ENCODE measurements around the gene STING1. TPM values are rescaled to one million over a fixed set of nuclear protein-coding genes. Genes with fewer than 3 reads are reported as not detected.

Gene STING1
- total and polyA plus RNA-seq, 2 of the 8 experiments (the other 6 are each of a cell fraction or from before 2014, with no cell fraction given): 0.26 to 0.47 TPM

GRCh38 chr5:139481122-139481533 is 1.4 kb downstream of the STING1 start:
- Histone ChIP-seq H3K4me2 (ENCODE audit: insufficient read depth in 1 of 2, low read depth in 2 of 2, low read length in 2 of 2) (no peak overlapping the region), H3K79me1 (ENCODE audit: low read depth, low read length) (no peaks in the 10 kb centered on the region), H3K9me3 (ENCODE audit: insufficient read depth in 2 of 2, low read depth in 1 of 2, low read length in 1 of 2) (no peaks in the 10 kb centered on the region), H4K5ac (ENCODE audit: insufficient read length, low read depth, low read length) (no peak overlapping the region), H3K18ac (ENCODE audit: extremely low read depth, low read length) (no peak overlapping the region), H2AK5ac (ENCODE audit: low read depth, low read length) (no peak overlapping the region), H2BK5ac (ENCODE audit: low read depth, low read length) (peak overlapping the region; percentile 66; the same call in 1 of the 2 replicates), H2AFZ (ENCODE audit: low read length) (no peak overlapping the region), H3K56ac (replicated peaks; ENCODE audit: insufficient read length, low read depth, low read length) (no peak overlapping the region), H3K27me3 (replicated peaks in 1 of 4; ENCODE audit: control insufficient read depth in 3 of 4, extremely low read depth in 1 of 4, insufficient read depth in 3 of 4, low read length in 3 of 4) (no peaks in the 10 kb centered on the region), H4K91ac (replicated peaks; ENCODE audit: insufficient read length, low read length) (peak overlapping the region; percentile 39), H3K23me2 (ENCODE audit: low read depth, low read length) (no peaks in the 10 kb centered on the region; the same call in 1 of the 2 replicates), H4K8ac (ENCODE audit: extremely low read depth, insufficient read depth, low read length) (peak overlapping the region; percentile 57; the same call in 1 of the 2 replicates), H3K4ac (replicated peaks; ENCODE audit: insufficient read length, low read depth, low read length) (no peak overlapping the region), H3K14ac (ENCODE audit: insufficient read length) (no peak overlapping the region), H3K4me1 (replicated peaks in 1 of 4; ENCODE audit: control insufficient read depth in 3 of 4, insufficient read depth in 4 of 4, low read length in 3 of 4) (peaks cover 0 to 6% (median 3%) of the 10 kb centered on the region in 4 experiments; a peak in 4 of 7 replicates), H3K27ac (ENCODE audit: low read depth, low read length) (no peak overlapping the region), H2BK120ac (replicated peaks; ENCODE audit: low read depth, low read length) (peak overlapping the region; percentile 14), H4K20me1 (replicated peaks in 1 of 2; ENCODE audit: control insufficient read depth in 1 of 2, insufficient read depth in 2 of 2, low read length in 2 of 2) (no peaks in the 10 kb centered on the region), H2BK15ac (ENCODE audit: low read length) (no peak overlapping the region), H3K23ac (ENCODE audit: insufficient read length) (no peak overlapping the region), H2BK12ac (ENCODE audit: low read depth, low read length) (no peak overlapping the region), H3K79me2 (ENCODE audit: control insufficient read depth in 1 of 2, insufficient read depth in 2 of 2, low read length in 2 of 2) (no peaks in the 10 kb centered on the region), H3K9ac (replicated peaks in 1 of 4; ENCODE audit: extremely low read depth in 1 of 4, low read depth in 3 of 4, low read length in 3 of 4) (no peak overlapping the region), H2BK20ac (ENCODE audit: low read length) (no peak overlapping the region), H3K36me3 (ENCODE audit: control insufficient read depth in 2 of 4, insufficient read depth in 4 of 4, low read length in 3 of 4) (no peaks in the 10 kb centered on the region), H3K4me3 (ENCODE audit: extremely low read depth in 1 of 4, insufficient read depth in 2 of 4, low read depth in 3 of 4, low read length in 4 of 4) (no peak overlapping the region)
- FAIRE-seq: no peak
- no peak for DNase-seq (ENCODE audit: low read depth in 1 of 2, low spot score in 2 of 2)
- WGBS, 2 experiments (ENCODE audit: extremely low coverage in 1 of 2, insufficient coverage in 1 of 2, insufficient read length in 1 of 2, insufficient replicate concordance in 2 of 2, low coverage in 1 of 2, low lambda C conversion rate in 2 of 2, missing lambda C conversion rate in 1 of 2): 91% methylated on average over 12 of the region's 12 CpGs; no CpG with 5 or more reads in 1 of the 2 experiments
- ChIA-PET CTCF (ENCODE audit: partially characterized antibody) (interaction anchor here (0.7 to 5.3 kb wide), 11 partner anchors 8 to 88 kb away, joined by 3 to 38 read pairs (median 5); partner anchors contain the start of genes ECSCR and SMIM33), POLR2A (ENCODE audit: partially characterized antibody) (interaction anchor here (0.7 to 1.0 kb wide), 2 partner anchors 193 to 201 kb away, joined by 3 read pairs; no protein-coding TSS in a partner anchor)
- TF ChIP-seq CTBP2 (IDR thresholded peaks at IDR 0.05; ENCODE audit: borderline replicate concordance, insufficient read depth, insufficient read length, low read length): no peak
- no peak for TF ChIP-seq KDM1A (IDR thresholded peaks at IDR 0.05; ENCODE audit: borderline replicate concordance, low read length)
- no peak for TF ChIP-seq POLR2A (IDR thresholded peaks at IDR 0.05; ENCODE audit: control extremely low read depth in 1 of 2, low read depth in 2 of 2, low read length in 2 of 2)
- TF ChIP-seq E2F6 (IDR thresholded peaks at IDR 0.05): no peak
- TF ChIP-seq SIN3A (conservative IDR thresholded peaks at IDR 0.05 in 1 of 2, IDR thresholded peaks at IDR 0.05 in 1 of 2; ENCODE audit: low read depth in 1 of 2, low read length in 2 of 2): no peak
- TF ChIP-seq CBX8 (IDR thresholded peaks at IDR 0.05; ENCODE audit: borderline replicate concordance, low read depth, low read length): no peak
- no peak for TF ChIP-seq SP1 (IDR thresholded peaks at IDR 0.05; ENCODE audit: low read depth, low read length)
- TF ChIP-seq CBX5 (IDR thresholded peaks at IDR 0.05; ENCODE audit: low read depth, low read length): no peak
- TF ChIP-seq EGR1 (IDR thresholded peaks at IDR 0.05; ENCODE audit: borderline replicate concordance, low read depth, low read length): no peak
- no peak for TF ChIP-seq KDM5A (IDR thresholded peaks at IDR 0.05; ENCODE audit: low read length)
- no peak for TF ChIP-seq NANOG (IDR thresholded peaks at IDR 0.05; ENCODE audit: insufficient read depth, low read depth, low read length, poor library complexity, severe bottlenecking)
